ENCODE measurements around the gene C4orf46. TPM values are rescaled to one million over a fixed set of nuclear protein-coding genes. Genes with fewer than 3 reads are reported as not detected.

The C4orf46 gene
- total RNA-seq, 1 donor from 2014 or later = 7.9 TPM

GRCh38 chr4:158621729-158622128 lies 50.0 kb downstream of the C4orf46 start:
- intact Hi-C loops (cut with micrococcal nuclease) = no loop called here
- no peaks in the 10 kb centered on the region for H3K9me3 Mint-ChIP-seq
- ATAC-seq (ENCODE audit: low read depth) (no peak), DNase-seq (no peak)
- no peaks in the 10 kb centered on the region for H3K4me1 Mint-ChIP-seq
- POLR2A ChIA-PET = no interaction called here
- H3K27me3 Mint-ChIP-seq = peaks cover 6% of the 10 kb centered on the region
- H3K4me3 Mint-ChIP-seq = no peak overlapping the region
- H3K27ac Mint-ChIP-seq = no peak overlapping the region
- no peak for TF ChIP-seq CTCF (IDR thresholded peaks at IDR 0.05)
- CTCF ChIA-PET = no interaction called here
- no peaks in the 10 kb centered on the region for H3K36me3 Mint-ChIP-seq (ENCODE audit: low read depth)

GRCh38 chr4:158617956-158618355 lies 53.7 kb downstream of the C4orf46 start:
- Mint-ChIP-seq H3K4me1 (no peaks in the 10 kb centered on the region), H3K9me3 (no peaks in the 10 kb centered on the region), H3K27ac (no peak overlapping the region), H3K4me3 (no peak overlapping the region), H3K27me3 (peaks cover 5% of the 10 kb centered on the region), H3K36me3 (ENCODE audit: low read depth) (no peaks in the 10 kb centered on the region)
- DNase-seq (no peak), ATAC-seq (ENCODE audit: low read depth) (no peak)
- intact Hi-C loops (cut with micrococcal nuclease) = no loop called here
- TF ChIP-seq CTCF (IDR thresholded peaks at IDR 0.05) = no peak
- POLR2A ChIA-PET = no interaction called here
- CTCF ChIA-PET = no interaction called here

Other genes starting within 250 kb of the C4orf46 start
- not detected in 2 replicates for gene RXFP1, start 150.0 kb downstream of the C4orf46 start, total RNA-seq
- gene ETFDH, start 409 bp upstream of the C4orf46 start, total RNA-seq = 12.0 and 15.4 TPM in 2 replicates
- gene PPID, start 51.5 kb upstream of the C4orf46 start, total RNA-seq = 28.5 and 29.8 TPM in 2 replicates
- gene FNIP2, start 97.1 kb upstream of the C4orf46 start, total RNA-seq = 0.22 TPM in 1 of 2 replicates, not detected in the other

Data from activated B cell treated with CpG ODN at 0.5 μM for 24 hours (primary cell).